ENCODE measurements around the gene PRMT9. TPM values are rescaled to one million over a fixed set of nuclear protein-coding genes. Genes with fewer than 3 reads are reported as not detected.

The PRMT9 gene
- total RNA-seq, 1 experiment from 2014 or later = 21.7 TPM

GRCh38 chr4:147723326-147723725, 39.4 kb upstream of the PRMT9 start:
- Histone ChIP-seq H3K9me3 (ENCODE audit: low read length) (no peaks in the 10 kb centered on the region), H3K4me2 (ENCODE audit: low read depth, low read length, poor library complexity, severe bottlenecking) (no peak overlapping the region), H4K20me1 (ENCODE audit: insufficient read depth, low read depth, low read length) (no peaks in the 10 kb centered on the region), H3K9ac (ENCODE audit: low read length) (no peak overlapping the region), H3K27me3 (ENCODE audit: low read length) (no peaks in the 10 kb centered on the region), H3K36me3 (ENCODE audit: insufficient read depth, low read length) (no peaks in the 10 kb centered on the region), H3K4me1 (ENCODE audit: low read length) (no peaks in the 10 kb centered on the region), H3K27ac (ENCODE audit: low read length) (no peak overlapping the region), H3K79me2 (ENCODE audit: low read length) (no peaks in the 10 kb centered on the region), H3K4me3 (ENCODE audit: low read length) (no peak overlapping the region), H2AFZ (ENCODE audit: low read length) (no peak overlapping the region), H3K9me2 (replicated peaks; ENCODE audit: insufficient read depth, low read length) (no peaks in the 10 kb centered on the region)
- DNase-seq = peak; percentile 19

- H3K4me2 ChIP-seq (ENCODE audit: low read depth, low read length, poor library complexity, severe bottlenecking) = no peak overlapping the region
- H3K9ac ChIP-seq (ENCODE audit: low read length) = no peak overlapping the region
- no peaks in the 10 kb centered on the region for H3K9me3 ChIP-seq (ENCODE audit: low read length)
- H3K79me2 ChIP-seq (ENCODE audit: low read length) = no peaks in the 10 kb centered on the region
- DNase-seq = no peak
- no peak overlapping the region for H3K4me3 ChIP-seq (ENCODE audit: low read length)
- no peak overlapping the region for H2AFZ ChIP-seq (ENCODE audit: low read length)
- no peaks in the 10 kb centered on the region for H4K20me1 ChIP-seq (ENCODE audit: insufficient read depth, low read depth, low read length)
- no peak overlapping the region for H3K27ac ChIP-seq (ENCODE audit: low read length)
- H3K9me2 ChIP-seq (replicated peaks; ENCODE audit: insufficient read depth, low read length) = no peaks in the 10 kb centered on the region
- no peaks in the 10 kb centered on the region for H3K27me3 ChIP-seq (ENCODE audit: low read length)
- no peaks in the 10 kb centered on the region for H3K4me1 ChIP-seq (ENCODE audit: low read length)
- no peaks in the 10 kb centered on the region for H3K36me3 ChIP-seq (ENCODE audit: insufficient read depth, low read length)
Measured at GRCh38 chr4:147717878-147718277, 33.9 kb upstream of the PRMT9 start.

GRCh38 chr4:147714575-147715401, 30.8 kb upstream of the PRMT9 start:
- H4K20me1 ChIP-seq (ENCODE audit: insufficient read depth, low read depth, low read length) = no peaks in the 10 kb centered on the region
- no peak overlapping the region for H3K4me2 ChIP-seq (ENCODE audit: low read depth, low read length, poor library complexity, severe bottlenecking)
- DNase-seq = no peak
- no peaks in the 10 kb centered on the region for H3K79me2 ChIP-seq (ENCODE audit: low read length)
- H3K9me2 ChIP-seq (replicated peaks; ENCODE audit: insufficient read depth, low read length) = no peaks in the 10 kb centered on the region
- no peak overlapping the region for H2AFZ ChIP-seq (ENCODE audit: low read length)
- no peaks in the 10 kb centered on the region for H3K4me1 ChIP-seq (ENCODE audit: low read length)
- no peak overlapping the region for H3K4me3 ChIP-seq (ENCODE audit: low read length)
- H3K27ac ChIP-seq (ENCODE audit: low read length) = no peak overlapping the region
- H3K36me3 ChIP-seq (ENCODE audit: insufficient read depth, low read length) = no peaks in the 10 kb centered on the region
- H3K27me3 ChIP-seq (ENCODE audit: low read length) = no peaks in the 10 kb centered on the region
- H3K9me3 ChIP-seq (ENCODE audit: low read length) = no peaks in the 10 kb centered on the region
- no peak overlapping the region for H3K9ac ChIP-seq (ENCODE audit: low read length)

GRCh38 chr4:147709999-147710398, 26.0 kb upstream of the PRMT9 start:
- DNase-seq = no peak
- Histone ChIP-seq H3K9me2 (replicated peaks; ENCODE audit: insufficient read depth, low read length) (no peaks in the 10 kb centered on the region), H3K27me3 (ENCODE audit: low read length) (no peaks in the 10 kb centered on the region), H3K4me1 (ENCODE audit: low read length) (no peaks in the 10 kb centered on the region), H3K36me3 (ENCODE audit: insufficient read depth, low read length) (no peaks in the 10 kb centered on the region), H4K20me1 (ENCODE audit: insufficient read depth, low read depth, low read length) (no peaks in the 10 kb centered on the region), H3K9me3 (ENCODE audit: low read length) (no peaks in the 10 kb centered on the region), H3K9ac (ENCODE audit: low read length) (no peak overlapping the region), H3K4me2 (ENCODE audit: low read depth, low read length, poor library complexity, severe bottlenecking) (no peak overlapping the region), H3K4me3 (ENCODE audit: low read length) (no peak overlapping the region), H2AFZ (ENCODE audit: low read length) (no peak overlapping the region), H3K79me2 (ENCODE audit: low read length) (no peaks in the 10 kb centered on the region), H3K27ac (ENCODE audit: low read length) (no peak overlapping the region)

- H4K20me1 ChIP-seq (ENCODE audit: insufficient read depth, low read depth, low read length) = no peaks in the 10 kb centered on the region
- H3K9ac ChIP-seq (ENCODE audit: low read length) = no peak overlapping the region
- H3K79me2 ChIP-seq (ENCODE audit: low read length) = no peaks in the 10 kb centered on the region
- H2AFZ ChIP-seq (ENCODE audit: low read length) = peak overlapping the region; percentile 56
- no peaks in the 10 kb centered on the region for H3K9me2 ChIP-seq (replicated peaks; ENCODE audit: insufficient read depth, low read length)
- H3K4me1 ChIP-seq (ENCODE audit: low read length) = no peaks in the 10 kb centered on the region
- no peak overlapping the region for H3K4me2 ChIP-seq (ENCODE audit: low read depth, low read length, poor library complexity, severe bottlenecking)
- no peaks in the 10 kb centered on the region for H3K9me3 ChIP-seq (ENCODE audit: low read length)
- H3K36me3 ChIP-seq (ENCODE audit: insufficient read depth, low read length) = no peaks in the 10 kb centered on the region
- no peak overlapping the region for H3K27ac ChIP-seq (ENCODE audit: low read length)
- DNase-seq = peak; percentile 85
- H3K4me3 ChIP-seq (ENCODE audit: low read length) = no peak overlapping the region
- no peaks in the 10 kb centered on the region for H3K27me3 ChIP-seq (ENCODE audit: low read length)
Measured at GRCh38 chr4:147707892-147708672, 24.1 kb upstream of the PRMT9 start.

GRCh38 chr4:147704846-147705245, 20.9 kb upstream of the PRMT9 start:
- no peak overlapping the region for H2AFZ ChIP-seq (ENCODE audit: low read length)
- H3K4me1 ChIP-seq (ENCODE audit: low read length) = no peaks in the 10 kb centered on the region
- H3K27ac ChIP-seq (ENCODE audit: low read length) = no peak overlapping the region
- H4K20me1 ChIP-seq (ENCODE audit: insufficient read depth, low read depth, low read length) = no peaks in the 10 kb centered on the region
- H3K27me3 ChIP-seq (ENCODE audit: low read length) = no peaks in the 10 kb centered on the region
- no peak overlapping the region for H3K4me2 ChIP-seq (ENCODE audit: low read depth, low read length, poor library complexity, severe bottlenecking)
- H3K9me2 ChIP-seq (replicated peaks; ENCODE audit: insufficient read depth, low read length) = no peaks in the 10 kb centered on the region
- no peaks in the 10 kb centered on the region for H3K9me3 ChIP-seq (ENCODE audit: low read length)
- no peak overlapping the region for H3K9ac ChIP-seq (ENCODE audit: low read length)
- no peaks in the 10 kb centered on the region for H3K36me3 ChIP-seq (ENCODE audit: insufficient read depth, low read length)
- no peak overlapping the region for H3K4me3 ChIP-seq (ENCODE audit: low read length)
- no peak for DNase-seq
- no peaks in the 10 kb centered on the region for H3K79me2 ChIP-seq (ENCODE audit: low read length)

- peaks cover 3% of the 10 kb centered on the region for H3K27me3 ChIP-seq (ENCODE audit: low read length)
- no peaks in the 10 kb centered on the region for H3K36me3 ChIP-seq (ENCODE audit: insufficient read depth, low read length)
- H3K9me3 ChIP-seq (ENCODE audit: low read length) = no peaks in the 10 kb centered on the region
- DNase-seq = no peak
- no peak overlapping the region for H3K9ac ChIP-seq (ENCODE audit: low read length)
- no peaks in the 10 kb centered on the region for H3K9me2 ChIP-seq (replicated peaks; ENCODE audit: insufficient read depth, low read length)
- H3K79me2 ChIP-seq (ENCODE audit: low read length) = no peaks in the 10 kb centered on the region
- H3K4me3 ChIP-seq (ENCODE audit: low read length) = no peak overlapping the region
- H4K20me1 ChIP-seq (ENCODE audit: insufficient read depth, low read depth, low read length) = no peaks in the 10 kb centered on the region
- no peaks in the 10 kb centered on the region for H3K4me1 ChIP-seq (ENCODE audit: low read length)
- no peak overlapping the region for H3K4me2 ChIP-seq (ENCODE audit: low read depth, low read length, poor library complexity, severe bottlenecking)
- H3K27ac ChIP-seq (ENCODE audit: low read length) = no peak overlapping the region
- H2AFZ ChIP-seq (ENCODE audit: low read length) = no peak overlapping the region
Measured at GRCh38 chr4:147696866-147697265, 12.9 kb upstream of the PRMT9 start.

- Histone ChIP-seq H3K9me2 (replicated peaks; ENCODE audit: insufficient read depth, low read length) (no peaks in the 10 kb centered on the region), H2AFZ (ENCODE audit: low read length) (no peak overlapping the region), H3K36me3 (ENCODE audit: insufficient read depth, low read length) (no peaks in the 10 kb centered on the region), H4K20me1 (ENCODE audit: insufficient read depth, low read depth, low read length) (no peaks in the 10 kb centered on the region), H3K4me2 (ENCODE audit: low read depth, low read length, poor library complexity, severe bottlenecking) (no peak overlapping the region), H3K9me3 (ENCODE audit: low read length) (no peaks in the 10 kb centered on the region), H3K27me3 (ENCODE audit: low read length) (peaks cover 3% of the 10 kb centered on the region; the same call in 1 of the 2 replicates), H3K4me3 (ENCODE audit: low read length) (no peak overlapping the region), H3K79me2 (ENCODE audit: low read length) (no peaks in the 10 kb centered on the region), H3K4me1 (ENCODE audit: low read length) (no peaks in the 10 kb centered on the region; the same call in 1 of the 2 replicates), H3K27ac (ENCODE audit: low read length) (no peak overlapping the region), H3K9ac (ENCODE audit: low read length) (no peak overlapping the region)
- DNase-seq = no peak
Measured at GRCh38 chr4:147693218-147693617, 9.3 kb upstream of the PRMT9 start.

Measured in Karpas-422 (cell line).